Measurements from ENCODE around the gene GOLGA6C.
"Not testable (repeated sequence)": the region's sequence is repeated elsewhere in the genome, so short reads cannot be mapped to it uniquely, and the experiment has no call there.

The GOLGA6C gene

GRCh38 chr15:75228787-75229186, 29.3 kb upstream of the GOLGA6C start:
- DNase-seq, result no peak

- DNase-seq, result no peak
Observed at GRCh38 chr15:75229191-75230015, 28.7 kb upstream of the GOLGA6C start.

GRCh38 chr15:75230016-75230343, 28.2 kb upstream of the GOLGA6C start:
- DNase-seq, result no peak

GRCh38 chr15:75230551-75231371, 27.4 kb upstream of the GOLGA6C start:
- no peak for DNase-seq

- no peak for DNase-seq
Observed at GRCh38 chr15:75231836-75232235, 26.3 kb upstream of the GOLGA6C start.

DNA sequence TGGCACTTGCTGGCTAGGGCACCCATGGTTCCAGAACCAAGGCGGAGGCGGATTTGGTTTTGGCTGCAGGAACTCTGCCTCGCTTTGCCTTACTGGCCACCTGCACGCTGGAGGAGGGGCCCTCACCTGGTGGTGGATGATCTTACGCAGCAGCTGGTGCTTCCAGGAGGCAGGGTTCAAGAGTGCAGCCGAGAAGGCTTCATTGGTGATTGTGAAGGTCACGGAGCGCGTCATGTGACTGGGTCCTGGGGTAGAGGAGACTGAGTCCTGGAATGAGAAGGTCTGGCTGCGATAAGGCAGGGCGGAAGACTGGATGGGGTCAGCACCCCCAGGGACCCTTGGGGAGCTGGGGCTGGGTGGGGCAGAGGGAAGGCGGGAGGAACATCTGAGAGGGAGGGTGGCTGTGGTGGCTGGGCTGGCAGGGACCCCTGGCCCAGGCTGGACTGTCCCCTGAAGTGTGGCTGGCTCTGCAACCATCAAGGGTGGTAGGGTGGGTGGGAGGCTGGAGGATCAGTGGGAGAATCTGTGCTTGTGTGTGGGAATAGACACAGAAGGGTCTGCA, 25.8 kb upstream of the GOLGA6C start:
- no peak for DNase-seq

GRCh38 chr15:75232826-75233503, 25.2 kb upstream of the GOLGA6C start:
- DNase-seq, result no peak

DNA sequence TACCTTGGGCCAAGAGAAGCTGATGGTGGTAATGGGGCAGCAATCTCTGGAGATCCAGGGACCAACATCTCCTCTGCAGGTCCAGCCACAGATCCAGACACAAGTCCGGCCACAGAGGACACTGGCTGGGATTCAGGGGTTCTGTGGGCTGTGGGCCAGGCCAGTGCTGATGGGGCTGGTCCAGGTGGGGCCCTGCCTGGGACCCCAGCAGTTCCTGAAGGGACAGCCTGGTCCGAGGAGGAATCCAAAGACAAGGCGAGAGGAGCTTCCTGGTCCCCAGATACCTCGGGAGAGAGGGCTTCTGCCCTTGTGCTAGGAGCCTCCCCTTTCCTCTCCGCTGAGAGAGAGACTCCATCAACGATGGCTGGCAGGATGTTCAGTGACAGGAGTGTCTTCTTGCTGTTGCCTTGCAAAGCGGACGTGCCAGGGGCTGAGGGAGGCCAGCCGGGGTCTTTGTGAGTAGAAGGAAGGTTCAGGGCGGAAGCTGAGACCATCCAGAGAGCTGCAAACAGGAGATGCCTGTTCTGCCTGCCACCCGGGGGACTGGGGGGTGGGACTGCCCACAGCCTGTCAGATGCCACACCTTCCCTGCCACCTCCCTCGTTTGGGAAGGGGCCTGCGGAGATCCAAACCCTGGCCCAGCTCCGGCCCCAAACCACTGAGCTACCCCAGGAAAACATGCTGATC, 24.5 kb upstream of the GOLGA6C start:
- DNase-seq, result no peak

DNA sequence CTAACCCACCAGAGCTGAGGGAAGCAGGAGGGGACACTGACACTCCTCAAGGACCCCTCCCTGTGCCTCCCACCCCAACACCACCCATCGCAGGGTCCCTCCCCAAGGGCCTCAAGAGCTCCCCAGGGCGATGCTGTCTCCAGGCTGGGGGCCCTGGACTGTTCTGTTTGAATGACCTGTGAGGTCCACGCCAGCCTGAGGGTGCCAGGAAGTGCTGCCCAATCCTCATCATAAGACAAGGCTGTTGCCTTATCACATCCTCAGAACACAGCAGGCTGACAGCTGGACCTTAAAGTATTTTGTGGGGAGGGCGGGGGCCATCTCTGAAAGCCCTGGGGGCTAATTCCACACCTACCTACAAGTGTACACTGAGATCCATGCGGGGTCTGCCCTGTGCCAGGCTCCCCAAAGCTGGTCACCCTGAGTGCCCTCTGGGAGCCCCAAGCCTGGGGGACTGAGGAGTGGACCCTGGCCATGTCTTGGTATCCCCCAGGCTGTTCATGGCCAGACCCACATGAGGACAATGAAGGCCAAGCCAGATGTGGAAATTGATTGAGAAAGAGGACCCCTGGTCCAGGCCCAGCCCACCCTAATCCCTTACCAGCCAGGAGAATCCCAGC, 23.8 kb upstream of the GOLGA6C start:
- no peak for DNase-seq

DNA sequence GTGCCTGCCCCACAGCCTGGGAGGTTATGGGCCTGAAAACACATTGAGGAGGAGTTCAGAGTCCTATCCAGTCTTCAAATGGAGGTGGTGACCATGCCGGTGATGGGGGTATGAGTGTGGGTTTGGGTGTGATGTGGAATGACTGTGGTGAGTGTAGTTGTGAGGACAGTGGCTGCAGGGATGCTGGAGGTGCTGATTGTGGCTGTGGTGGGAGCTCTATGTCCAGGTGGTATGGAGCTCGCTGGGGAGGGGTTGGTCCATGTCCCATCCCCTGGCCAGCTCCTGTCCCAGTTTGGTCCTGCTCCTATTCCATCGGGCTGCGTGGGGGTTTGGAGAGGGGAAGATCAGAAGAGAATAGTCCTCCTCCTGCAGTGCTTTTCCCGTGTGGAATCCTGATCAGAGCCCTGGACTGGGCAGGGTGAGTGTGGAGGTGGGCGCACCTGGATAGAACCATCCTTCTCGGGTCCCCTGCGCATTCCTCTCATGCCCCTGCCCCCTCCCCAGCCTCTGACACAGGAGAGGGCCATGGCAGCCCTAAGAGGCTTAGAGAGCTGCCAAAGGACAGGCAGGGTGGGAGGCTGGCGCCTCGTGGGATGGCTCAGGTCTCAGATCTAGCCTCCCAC, 23.0 kb upstream of the GOLGA6C start:
- DNase-seq, result no peak

DNA sequence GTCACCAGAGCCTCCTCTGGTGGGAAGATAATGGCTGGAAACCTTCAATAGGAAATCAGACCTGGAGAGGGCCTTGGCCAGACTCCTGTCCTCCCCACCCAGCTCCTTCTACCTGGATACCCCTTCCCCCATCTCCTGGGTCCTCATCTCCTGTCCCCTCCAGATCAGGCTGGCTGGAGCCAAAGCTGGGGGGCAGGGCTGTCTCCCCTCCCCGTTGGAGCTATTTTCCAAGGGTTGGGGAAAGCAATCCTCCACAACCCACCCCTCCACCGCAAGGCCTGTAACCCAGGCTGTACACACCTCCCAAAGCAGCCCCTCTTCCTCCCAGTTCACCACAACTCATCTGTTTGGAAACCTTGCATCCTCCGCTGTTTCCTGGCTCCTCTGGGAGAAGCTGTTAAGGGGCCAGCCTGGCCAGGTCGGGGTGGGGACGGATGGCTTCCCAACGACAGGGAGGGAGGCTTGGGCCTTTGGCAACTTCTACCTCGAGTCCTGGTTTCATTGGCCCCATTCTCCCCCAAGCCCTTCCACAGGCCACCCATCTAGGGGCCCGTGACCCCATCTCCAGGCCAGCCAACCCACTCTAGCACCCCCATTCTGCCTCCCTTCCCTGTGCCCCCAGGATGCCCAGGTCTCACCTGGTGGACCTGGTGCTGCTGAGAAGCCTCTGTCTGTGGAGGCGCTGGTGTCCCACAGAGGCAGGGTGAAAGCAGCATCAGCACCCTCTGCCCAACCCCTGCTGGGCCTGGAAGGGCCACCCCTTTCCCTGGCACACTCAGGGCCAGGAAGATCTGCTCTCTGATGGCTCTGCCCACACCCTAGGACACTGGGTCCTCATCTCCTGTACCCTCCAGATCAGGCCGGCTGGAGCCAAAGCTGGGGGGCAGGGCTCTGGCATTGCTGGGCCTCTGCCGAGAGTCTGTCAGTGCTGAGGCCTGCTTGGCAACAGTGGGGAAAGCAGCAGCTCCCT, 22.1 kb upstream of the GOLGA6C start:
- DNase-seq, result no peak

DNA sequence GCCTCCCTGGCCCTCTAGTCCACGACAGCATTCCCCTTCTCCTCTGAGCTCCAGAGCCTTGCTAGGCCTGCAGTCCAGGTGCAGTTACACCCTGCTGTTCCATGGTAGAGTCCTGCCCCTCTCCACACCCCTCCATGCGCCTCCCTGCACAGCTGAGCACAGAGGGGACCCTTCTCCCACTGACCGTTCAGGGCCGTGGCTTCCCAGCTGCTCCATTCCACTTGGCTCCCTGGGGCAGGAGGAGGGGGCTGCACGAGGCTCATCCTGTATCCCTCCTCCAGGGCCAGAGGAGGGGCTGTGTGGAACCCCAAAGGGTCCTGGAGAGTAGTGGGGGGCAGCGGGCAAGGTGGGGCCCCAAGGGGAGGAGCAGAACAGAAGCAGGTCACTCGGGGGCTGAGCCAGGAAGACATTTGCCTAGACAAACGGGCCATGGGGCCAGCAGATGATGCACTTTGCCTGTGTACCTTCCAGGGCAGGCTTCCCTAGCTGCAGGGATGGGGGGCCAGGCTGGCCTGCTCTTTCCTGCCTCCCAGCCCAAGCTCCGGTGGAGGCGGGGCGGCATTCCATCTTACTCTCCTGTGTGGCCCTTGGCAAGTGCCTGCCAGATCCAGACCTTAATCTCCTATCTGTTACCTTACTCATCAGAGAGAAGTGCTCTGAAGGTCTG, 20.7 kb upstream of the GOLGA6C start:
- no peak for DNase-seq

DNA sequence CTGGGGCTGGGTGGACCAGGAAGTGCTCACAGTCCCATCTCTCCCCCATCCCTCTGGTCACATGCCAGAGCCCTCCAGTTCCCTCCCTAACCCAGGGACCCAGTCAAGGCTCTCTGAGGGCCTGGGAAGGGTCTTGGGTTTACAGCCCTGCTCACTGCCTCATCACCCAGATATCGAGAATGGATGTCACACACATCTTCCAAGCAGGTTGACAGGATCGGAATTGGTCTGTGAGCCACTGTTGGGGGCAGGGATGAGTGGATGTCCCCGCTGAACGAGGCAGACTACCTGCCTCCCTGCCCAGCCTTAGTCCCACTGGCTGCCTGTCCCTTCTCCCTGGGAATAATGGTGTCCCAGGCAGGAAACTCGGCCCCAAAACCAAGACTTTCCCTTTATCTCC, 20.0 kb upstream of the GOLGA6C start:
- DNase-seq, result no peak

DNA sequence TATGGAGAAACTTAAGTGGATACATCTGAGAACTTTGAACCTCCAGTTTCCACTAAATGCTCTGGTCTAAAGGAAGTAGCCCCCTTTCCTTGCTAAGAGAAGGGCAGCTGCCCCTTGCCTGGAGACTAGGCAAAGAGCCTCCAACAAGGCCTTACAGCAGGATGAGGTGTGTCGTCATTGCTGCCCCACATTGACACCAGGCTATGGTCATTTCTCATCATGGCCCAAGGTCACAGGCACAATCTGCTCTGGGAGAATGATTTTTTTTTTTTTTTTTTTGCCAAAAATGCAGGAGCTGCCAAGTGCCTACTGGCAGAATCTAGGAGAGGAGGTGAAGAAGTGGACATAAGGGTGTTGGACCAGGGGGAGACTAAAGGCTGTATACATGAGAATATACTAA, 12.4 kb upstream of the GOLGA6C start:
- not testable (repeated sequence) for DNase-seq

DNA sequence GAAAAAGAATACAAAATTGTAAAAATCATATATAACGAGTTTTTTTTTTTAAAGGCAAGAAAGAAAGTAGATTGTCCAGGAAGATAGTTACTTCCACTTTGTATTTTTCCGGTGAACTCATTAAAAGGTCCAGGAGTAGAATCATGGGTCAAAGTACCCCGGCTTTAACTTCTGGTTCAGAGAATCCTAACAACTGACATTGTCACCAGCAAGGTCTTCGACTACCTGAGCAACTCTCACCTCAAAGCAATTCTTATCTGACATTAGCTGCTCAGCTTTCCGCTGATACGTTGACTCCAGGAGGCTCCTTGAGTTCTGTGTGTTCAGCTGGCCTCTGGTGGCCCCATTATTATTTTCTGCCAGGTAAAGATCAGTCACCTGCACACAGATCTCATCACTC, 9.1 kb upstream of the GOLGA6C start:
- DNase-seq, result not testable (repeated sequence)

- DNase-seq, result no peak
Observed at GRCh38 chr15:75249726-75250125, 8.4 kb upstream of the GOLGA6C start.

GRCh38 chr15:75251343-75251742, 6.8 kb upstream of the GOLGA6C start:
- not testable (repeated sequence) for DNase-seq

- not testable (repeated sequence) for DNase-seq
Observed at GRCh38 chr15:75252285-75252684, 5.8 kb upstream of the GOLGA6C start.

GRCh38 chr15:75258620-75259343, 648 bp downstream of the GOLGA6C start:
- not testable (repeated sequence) for DNase-seq
